Purkinje cell (primary cell): ENCODE results near the gene ULK2. TPM values are rescaled to one million over a fixed set of nuclear protein-coding genes. Genes with fewer than 3 reads are reported as not detected.

Source experiments
- polyA plus RNA-seq: library from polyadenylated mRNA; unstranded; fragments of >200 nt; fragmentation: Nextera tagmentation; gene quantifications from 2 replicates; pipeline ENCODE4 v1.2.1, GENCODE V29; 2014

ULK2 gene
- 6.8 and 10.0 TPM in 2 replicates for polyA plus RNA-seq

GRCh38 chr17:19867329-19868078 lies at the start of gene ULK2:
Gene ULK2, minus strand, starts transcription at chr17:19867936. Its CDS starts 519 bp downstream, at chr17:19867417.

GRCh38 chr17:19747829-19748806 lies 119.6 kb downstream of the ULK2 start, which contains the start of gene ALDH3A1:
Gene ALDH3A1, minus strand, starts transcription at chr17:19748298. Its CDS starts 3,169 bp downstream, at chr17:19745129.

Other genes with a start within 250 kb of the ULK2 start
- gene ALDH3A2, start 219.2 kb downstream of the ULK2 start, polyA plus RNA-seq = 34.1 and 49.0 TPM in 2 replicates
- gene SLC47A2, start 151.4 kb downstream of the ULK2 start, polyA plus RNA-seq = not detected in 2 replicates
- gene ALDH3A1, start 119.6 kb downstream of the ULK2 start, polyA plus RNA-seq = not detected in 2 replicates
- 17.9 and 29.9 TPM in 2 replicates for gene AKAP10, start 109.9 kb upstream of the ULK2 start, polyA plus RNA-seq
- 8.0 and 15.3 TPM in 2 replicates for gene SPECC1, start 141.4 kb upstream of the ULK2 start, polyA plus RNA-seq